ENCODE data around the gene STAU1.

The STAU1 gene

DNA sequence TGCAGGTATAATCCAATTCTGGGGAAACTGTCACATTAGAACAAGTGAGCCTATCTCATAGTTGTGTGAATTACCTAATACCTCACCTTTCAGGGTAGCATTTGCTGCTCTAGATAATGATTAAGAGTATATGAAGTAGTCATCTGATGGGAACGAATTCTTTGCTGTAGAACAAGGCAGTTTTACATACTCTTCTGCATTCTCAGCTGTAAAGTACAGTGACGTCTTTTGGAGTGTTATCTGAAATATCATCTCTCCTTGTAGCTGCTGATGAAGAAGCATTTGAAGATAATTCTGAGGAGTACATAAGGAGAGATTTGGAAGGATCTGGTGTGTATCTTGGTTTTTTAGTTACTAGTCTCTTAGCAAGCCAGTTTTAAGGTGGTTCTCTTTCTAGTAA lies 113.6 kb downstream of the STAU1 start:
- no peaks in the 10 kb centered on the region for H3K27me3 ChIP-seq
- no peaks in the 10 kb centered on the region for H3K4me1 ChIP-seq (ENCODE audit: control insufficient read depth in 1 of 2, insufficient read depth in 1 of 2, low read depth in 1 of 2, low read length in 1 of 2)
- peaks cover 96% of the 10 kb centered on the region for H3K36me3 ChIP-seq
- H3K27ac ChIP-seq, result no peak overlapping the region
- no peaks in the 10 kb centered on the region for H3K9me3 ChIP-seq
- TF ChIP-seq, protein P1, sequence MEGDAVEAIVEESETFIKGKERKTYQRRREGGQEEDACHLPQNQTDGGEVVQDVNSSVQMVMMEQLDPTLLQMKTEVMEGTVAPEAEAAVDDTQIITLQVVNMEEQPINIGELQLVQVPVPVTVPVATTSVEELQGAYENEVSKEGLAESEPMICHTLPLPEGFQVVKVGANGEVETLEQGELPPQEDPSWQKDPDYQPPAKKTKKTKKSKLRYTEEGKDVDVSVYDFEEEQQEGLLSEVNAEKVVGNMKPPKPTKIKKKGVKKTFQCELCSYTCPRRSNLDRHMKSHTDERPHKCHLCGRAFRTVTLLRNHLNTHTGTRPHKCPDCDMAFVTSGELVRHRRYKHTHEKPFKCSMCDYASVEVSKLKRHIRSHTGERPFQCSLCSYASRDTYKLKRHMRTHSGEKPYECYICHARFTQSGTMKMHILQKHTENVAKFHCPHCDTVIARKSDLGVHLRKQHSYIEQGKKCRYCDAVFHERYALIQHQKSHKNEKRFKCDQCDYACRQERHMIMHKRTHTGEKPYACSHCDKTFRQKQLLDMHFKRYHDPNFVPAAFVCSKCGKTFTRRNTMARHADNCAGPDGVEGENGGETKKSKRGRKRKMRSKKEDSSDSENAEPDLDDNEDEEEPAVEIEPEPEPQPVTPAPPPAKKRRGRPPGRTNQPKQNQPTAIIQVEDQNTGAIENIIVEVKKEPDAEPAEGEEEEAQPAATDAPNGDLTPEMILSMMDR (IDR thresholded peaks at IDR 0.05), result no peak
- no peak overlapping the region for H3K4me3 ChIP-seq (ENCODE audit: low read depth in 1 of 2, low read length in 1 of 2)

Measured in neutrophil (primary cell).